A549 (cell line): ENCODE results near the gene SH2D4B. TPM values are rescaled to one million over a fixed set of nuclear protein-coding genes. Genes with fewer than 3 reads are reported as not detected.

Experiments
- ATAC-seq, 2 experiments: fragments of 200-7000 bp in 1 of 2; fragments of >200 bp in 1 of 2; cut with Nextera tagmentation in 1 of 2; cut with Tn5 transposase in 1 of 2; 3 replicates each; pipeline versions ENCODE4 v1.8.0 to v1.9.1; 2018 to 2020; ENCODE audit warnings: mild to moderate bottlenecking in 1 of 2, moderate library complexity in 1 of 2
- CTCF ChIA-PET: fragments of 300-600 bp; sonication (Branson Sonifier 250); formaldehyde crosslinking; extraction: SDS; loops from one replicate; lab custom pipeline; 2021; ENCODE audit warnings: antibody characterized with exemption, inconsistent platforms; lab: Yijun Ruan, JAX
- POLR2A ChIA-PET: fragments of 350-600 bp; formaldehyde crosslinking; extraction: SDS; loops from one replicate; lab custom pipeline; 2021; ENCODE audit warnings: antibody characterized with exemption, inconsistent platforms; lab: Yijun Ruan, JAX
- DNase-seq, 2 experiments: peaks; one replicate each; pipeline versions ENCODE4 v3.0.0 to v3.0.0-alpha.2; 2011 to 2016; ENCODE audit warnings: low read depth in 1 of 2, low spot score in 1 of 2
- FAIRE-seq: peaks from 2 replicates; lab custom pipeline; 2011; peaks lifted over from hg19 to GRCh38; lab: Jason Lieb, UNC
- H3K27ac ChIP-seq, 2 experiments: fragments of >200 bp; sonication (Bioruptor Twin); formaldehyde crosslinking; 3 replicates each; pipeline ENCODE4 v1.5.1; 2016 to 2017
- H3K4me1 ChIP-seq: fragments of >200 bp; sonication (Bioruptor Twin); formaldehyde crosslinking; 3 replicates; pipeline ENCODE4 v1.6.1; 2016
- H3K4me2 ChIP-seq: fragments of >200 bp; sonication (Bioruptor Twin); formaldehyde crosslinking; 3 replicates; pipeline ENCODE4 v1.6.1; 2016
- H3K4me3 ChIP-seq: fragments of >200 bp; sonication (Bioruptor Twin); formaldehyde crosslinking; 3 replicates; pipeline ENCODE4 v1.5.1; 2016
- H3K9me3 ChIP-seq: fragments of >200 bp; sonication (Bioruptor Twin); formaldehyde crosslinking; 3 replicates; pipeline ENCODE4 v1.6.1; 2016
- ATOH8 ChIP-seq: fragments of 250-450 bp; sonication (Bioruptor Pico); IDR thresholded peaks from 2 replicates; pipeline ENCODE4 v1.5.0; 2020; ENCODE audit warnings: low read depth, mild to moderate bottlenecking, moderate library complexity
- CHD2 ChIP-seq: fragments of 150-350 bp; IDR thresholded peaks from 2 replicates; pipeline ENCODE4 v1.6.1; 2014; ENCODE audit warnings: low read length; ENCODE audit not compliant: partially characterized antibody
- CTCF ChIP-seq: fragments of >200 bp; sonication (Bioruptor Twin); formaldehyde crosslinking; IDR thresholded peaks from 3 replicates; pipeline ENCODE4 v1.5.1; 2016
- ELK1 ChIP-seq: fragments of 150-350 bp; IDR thresholded peaks from 2 replicates; pipeline ENCODE4 v1.6.1; 2014; ENCODE audit warnings: low read depth, mild to moderate bottlenecking, low read length
- EP300 ChIP-seq, 2 experiments: fragments of >200 bp; sonication (Bioruptor Twin); formaldehyde crosslinking; IDR thresholded peaks; 2 replicates in 1 of 2; 3 replicates in 1 of 2; pipeline ENCODE4 v1.6.1; 2016 to 2017
- ESRRA ChIP-seq: fragments of 150-350 bp; IDR thresholded peaks from 2 replicates; pipeline ENCODE4 v1.6.1; 2014; ENCODE audit warnings: mild to moderate bottlenecking, low read length, borderline replicate concordance
- FOSB ChIP-seq: fragments of 250-450 bp; sonication (Bioruptor Pico); IDR thresholded peaks from 2 replicates; pipeline ENCODE4 v1.5.0; 2020; ENCODE audit warnings: mild to moderate bottlenecking, moderate library complexity
- FOXS1 ChIP-seq: fragments of 250-450 bp; sonication (Bioruptor Pico); IDR thresholded peaks from 2 replicates; pipeline ENCODE4 v1.5.0; 2020; ENCODE audit warnings: mild to moderate bottlenecking, moderate library complexity
- GATA3 ChIP-seq: IDR thresholded peaks from 2 replicates; pipeline ENCODE4 v1.6.1; 2012; ENCODE audit warnings: borderline replicate concordance
- KDM1A ChIP-seq: fragments of 200-600 bp; sonication (generic); IDR thresholded peaks from 2 replicates; pipeline ENCODE4 v1.6.1; 2016; ENCODE audit warnings: low read depth, mild to moderate bottlenecking
- MAFK ChIP-seq: fragments of 450-650 bp; IDR thresholded peaks from 2 replicates; pipeline ENCODE4 v1.6.1; 2014; ENCODE audit not compliant: partially characterized antibody
- MAZ ChIP-seq: fragments of 150-350 bp; IDR thresholded peaks from 2 replicates; pipeline ENCODE4 v1.6.1; 2014; ENCODE audit warnings: antibody characterized with exemption, low read depth, low read length, borderline replicate concordance
- NFE2L2 ChIP-seq: fragments of 150-350 bp; conservative IDR thresholded peaks from 2 replicates; pipeline ENCODE4 v1.6.1; 2014; ENCODE audit warnings: low read length
- NR3C1 ChIP-seq: fragments of >200 bp; sonication (Bioruptor Twin); formaldehyde crosslinking; IDR thresholded peaks from 3 replicates; pipeline ENCODE4 v1.6.1; 2017
- RAD21 ChIP-seq, 2 experiments: fragments of >200 bp in 1 of 2; sonication (Bioruptor Twin) in 1 of 2; formaldehyde crosslinking in 1 of 2; IDR thresholded peaks in 1 of 2; conservative IDR thresholded peaks in 1 of 2; 2 replicates in 1 of 2; 3 replicates in 1 of 2; pipeline ENCODE4 v1.6.1; 2012 to 2018; ENCODE audit warnings: inconsistent platforms in 1 of 2
- REST ChIP-seq: fragments of 200-600 bp; sonication (generic); IDR thresholded peaks from 2 replicates; pipeline ENCODE4 v1.6.1; 2016; ENCODE audit warnings: antibody characterized with exemption, mild to moderate bottlenecking, moderate library complexity
- RNF2 ChIP-seq: fragments of 200-600 bp; sonication (generic); IDR thresholded peaks from 2 replicates; pipeline ENCODE4 v1.6.1; 2016; ENCODE audit warnings: low read depth, mild to moderate bottlenecking, antibody characterized with exemption, moderate library complexity, borderline replicate concordance
- SMC3 ChIP-seq: fragments of >200 bp; sonication (Bioruptor Twin); formaldehyde crosslinking; IDR thresholded peaks from 3 replicates; pipeline ENCODE4 v1.6.1; 2018; ENCODE audit warnings: inconsistent platforms
- TFCP2L1 ChIP-seq: fragments of 250-450 bp; sonication (Bioruptor Pico); IDR thresholded peaks from 2 replicates; pipeline ENCODE4 v1.5.0; 2021; ENCODE audit warnings: mild to moderate bottlenecking
- USF2 ChIP-seq: fragments of 450-650 bp; IDR thresholded peaks from 2 replicates; pipeline ENCODE4 v1.6.1; 2014; ENCODE audit warnings: antibody characterized with exemption
- ZC3H11A ChIP-seq: fragments of 450-650 bp; IDR thresholded peaks from 2 replicates; pipeline ENCODE4 v1.6.1; 2014; ENCODE audit warnings: antibody characterized with exemption, mild to moderate bottlenecking
- ZFP36 ChIP-seq: fragments of 450-650 bp; IDR thresholded peaks from 2 replicates; pipeline ENCODE4 v1.6.1; 2014; ENCODE audit warnings: borderline replicate concordance; ENCODE audit not compliant: partially characterized antibody
- WGBS: methylation state at CpG from one replicate; pipeline ENCODE4 v1.1.6; 2017; ENCODE audit errors: missing lambda C conversion rate; 5-methylcytosine and 5-hydroxymethylcytosine counted together
- polyA plus RNA-seq, 4 experiments: library from polyadenylated mRNA; depleted of rRNA in 3 of 4; stranded (reverse); fragments of >200 nt; fragmentation: RNase III in 1 of 4; extraction: RNeasy Plus Mini Kit Qiagen cat#74134 plus additional on column Dnase treatment in 1 of 4; gene quantifications; 2 replicates in 3 of 4; 3 replicates in 1 of 4; pipeline ENCODE4 v1.2.3, GENCODE V29; 2011 to 2017

SH2D4B gene
- polyA plus RNA-seq, 2 of the 4 experiments (the other 2 are of a cell fraction), result 0.01 to 0.12 TPM

GRCh38 chr10:80661526-80661925 lies 123.8 kb downstream of the SH2D4B start:
- H3K4me2 ChIP-seq, result no peak overlapping the region
- ATAC-seq, result no peak
- no peak for FAIRE-seq
- no peak overlapping the region for H3K27ac ChIP-seq
- peaks cover 4% of the 10 kb centered on the region; the same call in 2 of the 3 replicates for H3K4me1 ChIP-seq
- ChIA-PET POLR2A (no interaction called here), CTCF (interaction anchor here (0.8 to 7.4 kb wide), 11 partner anchors 10 to 263 kb away, joined by 3 to 60 read pairs (median 8); no protein-coding TSS in a partner anchor)
- WGBS, result 36% methylated on average over 3 of the region's 3 CpGs
- TF ChIP-seq ESRRA (no peak), MAZ (no peak), NFE2L2 (no peak), EP300 (IDR thresholded peaks at IDR 0.05) (no peak), RNF2 (no peak), REST (no peak), FOXS1 (CRISPR knock-in tag) (no peak), TFCP2L1 (no peak), ZC3H11A (no peak), KDM1A (no peak), ELK1 (no peak), FOSB (CRISPR knock-in tag) (no peak), GATA3 (no peak), ATOH8 (CRISPR knock-in tag) (no peak), MAFK (no peak), CHD2 (no peak), NR3C1 (no peak), ZFP36 (no peak)
- TF ChIP-seq, all 56 proteins: peak for 0
- no peak overlapping the region for H3K4me3 ChIP-seq
- DNase-seq, result no peak
- peaks cover 14% of the 10 kb centered on the region; the same call in 2 of the 3 replicates for H3K9me3 ChIP-seq

- peak overlapping the region; percentile 35 for H3K4me3 ChIP-seq
- peak overlapping the region; percentile 92 for H3K4me2 ChIP-seq
- DNase-seq, result peak; percentile 84 to 87
- peaks cover 5% of the 10 kb centered on the region; the same call in 1 of the 3 replicates for H3K9me3 ChIP-seq
- no peak for FAIRE-seq
- H3K27ac ChIP-seq, result peak overlapping the region; percentile 65 to 76
- H3K4me1 ChIP-seq, result peaks cover 4% of the 10 kb centered on the region; the same call in 2 of the 3 replicates
- peak; percentile 82 to 93 for ATAC-seq
- WGBS, result 18% methylated on average over 19 of the region's 19 CpGs
- ChIA-PET CTCF (interaction anchor here (0.6 to 7.4 kb wide), 31 partner anchors 11 to 384 kb away, joined by 3 to 60 read pairs (median 4); no protein-coding TSS in a partner anchor), POLR2A (no interaction called here)
- peak; percentile 57 to 67 for TF ChIP-seq RAD21 (conservative IDR thresholded peaks at IDR 0.05 in 1 of 2, IDR thresholded peaks at IDR 0.05 in 1 of 2)
- no peak for TF ChIP-seq USF2
- peak; percentile 56; the same call in 2 of the 3 replicates for TF ChIP-seq SMC3
- peak; percentile 88 for TF ChIP-seq CTCF
Observed at GRCh38 chr10:80662429-80663261, 124.9 kb downstream of the SH2D4B start.
